B cell (primary cell): ENCODE measurements around the gene CTIF. TPM values are rescaled to one million over a fixed set of nuclear protein-coding genes. Genes with fewer than 3 reads are reported as not detected.

ENCODE experiments used
- ATAC-seq: fragments of 200-7000 bp; cut with Tn5 transposase; one replicate; pipeline ENCODE4 v1.10.0; 2021; ENCODE audit warnings: low read depth, mild to moderate bottlenecking, moderate number of reproducible peaks, moderate library complexity
- CTCF ChIA-PET: fragments of 350-600 bp; sonication (Branson Sonifier 250); formaldehyde crosslinking; loops from one replicate; lab custom pipeline; 2021; ENCODE audit warnings: antibody characterized with exemption, inconsistent platforms; lab: Charles Lee
- POLR2A ChIA-PET: fragments of 350-600 bp; sonication (Branson Sonifier 250); formaldehyde crosslinking; loops from one replicate; lab custom pipeline; 2021; ENCODE audit warnings: antibody characterized with exemption; lab: Charles Lee
- DNase-seq: peaks from one replicate; pipeline ENCODE4 v3.0.0; 2013
- H2AFZ ChIP-seq: 2 replicates; pipeline ENCODE4 v1.6.1; 2012; ENCODE audit warnings: mild to moderate bottlenecking, low read depth, low read length; ENCODE audit not compliant: insufficient read depth, poor library complexity, severe bottlenecking
- H3K27ac ChIP-seq, 2 donors: 1 replicate in 1 of 2; 2 replicates in 1 of 2; pipeline ENCODE4 v1.5.1; 2012 to 2013; ENCODE audit warnings: low read length in 2 of 2, mild to moderate bottlenecking in 2 of 2, moderate library complexity in 1 of 2
- H3K27me3 ChIP-seq, 4 experiments: fragments of 200-600 bp in 1 of 4; sonication (generic) in 1 of 4; replicated peaks in 1 of 4; 1 replicate in 2 of 4; 2 replicates in 2 of 4; pipeline versions ENCODE4 v1.6.1 to v1.7.0; 2013 to 2016; ENCODE audit warnings: low read length in 3 of 4, mild to moderate bottlenecking in 2 of 4, mixed read lengths in 1 of 4, moderate library complexity in 1 of 4; ENCODE audit not compliant: insufficient read depth in 4 of 4, control insufficient read depth in 3 of 4; ENCODE audit errors: control extremely low read depth in 1 of 4
- H3K36me3 ChIP-seq, 2 experiments: replicated peaks in 1 of 2; 1 replicate in 1 of 2; 2 replicates in 1 of 2; pipeline versions ENCODE4 v1.6.1 to v1.7.1; 2013; ENCODE audit warnings: low read length in 1 of 2; ENCODE audit not compliant: insufficient read depth in 2 of 2, control insufficient read depth in 1 of 2; ENCODE audit errors: control extremely low read depth in 1 of 2, extremely low read depth in 1 of 2
- H3K4me1 ChIP-seq, 2 donors: fragments of 200-600 bp in 1 of 2; sonication (generic) in 1 of 2; 1 replicate in 1 of 2; 2 replicates in 1 of 2; pipeline versions ENCODE4 v1.5.1 to v1.6.1; 2013 to 2017; ENCODE audit warnings: low read length in 2 of 2; ENCODE audit not compliant: control insufficient read depth in 2 of 2, insufficient read depth in 2 of 2
- H3K4me2 ChIP-seq: replicated peaks from 2 replicates; pipeline ENCODE3; 2012; ENCODE audit warnings: mild to moderate bottlenecking, low read depth, low read length; ENCODE audit not compliant: poor library complexity, severe bottlenecking
- H3K4me3 ChIP-seq, 5 experiments: fragments of 200-600 bp in 1 of 5; sonication (generic) in 1 of 5; 1 replicate in 3 of 5; 2 replicates in 2 of 5; pipeline versions ENCODE4 v1.5.1 to v1.7.0; 2011 to 2016; ENCODE audit warnings: low read length in 4 of 5, mild to moderate bottlenecking in 4 of 5, low read depth in 2 of 5, control low read depth in 1 of 5, moderate library complexity in 1 of 5; ENCODE audit not compliant: insufficient read depth in 1 of 5; ENCODE audit errors: control extremely low read depth in 1 of 5, extremely low read depth in 1 of 5
- H3K79me2 ChIP-seq: fragments of 200-600 bp; sonication (generic); one replicate; pipeline ENCODE4 v1.6.0; 2016; ENCODE audit warnings: low read length; ENCODE audit not compliant: control insufficient read depth, insufficient read depth
- H3K9ac ChIP-seq: fragments of 200-600 bp; sonication (generic); 2 replicates; pipeline ENCODE4 v1.6.1; 2017; ENCODE audit warnings: mild to moderate bottlenecking, low read length, moderate library complexity
- H3K9me3 ChIP-seq, 3 donors: one replicate each; pipeline versions ENCODE4 v1.6.1 to v1.7.1; 2013; ENCODE audit warnings: low read length in 2 of 3; ENCODE audit not compliant: control insufficient read depth in 2 of 3, insufficient read depth in 1 of 3; ENCODE audit errors: control extremely low read depth in 1 of 3
- H4K20me1 ChIP-seq: 2 replicates; pipeline ENCODE4 v1.6.0; 2012; ENCODE audit warnings: mild to moderate bottlenecking, low read length; ENCODE audit not compliant: insufficient read depth, control insufficient read depth, poor library complexity, severe bottlenecking
- H3K27ac Mint-ChIP-seq: one replicate; pipeline ENCODE4 v1.8.0; 2021; ENCODE audit warnings: mixed read lengths
- H3K27me3 Mint-ChIP-seq: one replicate; pipeline ENCODE4 v1.8.0; 2021; ENCODE audit warnings: mixed read lengths
- H3K4me1 Mint-ChIP-seq: one replicate; pipeline ENCODE4 v1.8.0; 2021; ENCODE audit warnings: mixed read lengths
- H3K4me3 Mint-ChIP-seq: one replicate; pipeline ENCODE4 v1.8.0; 2021; ENCODE audit warnings: mixed read lengths
- H3K9me3 Mint-ChIP-seq: one replicate; pipeline ENCODE4 v1.8.0; 2022; ENCODE audit warnings: mixed read lengths; ENCODE audit not compliant: insufficient read depth
- CTCF ChIP-seq: fragments of 200-600 bp; IDR thresholded peaks from one replicate; pipeline ENCODE4 v1.8.0; 2022; ENCODE audit warnings: antibody characterized with exemption, mild to moderate bottlenecking
- EZH2 ChIP-seq: IDR thresholded peaks from 2 replicates; pipeline ENCODE4 v1.6.1; 2012; ENCODE audit warnings: borderline replicate concordance, low read depth, mild to moderate bottlenecking, moderate library complexity, low read length; ENCODE audit not compliant: insufficient read depth, poor library complexity, severe bottlenecking
- WGBS: methylation state at CpG from one replicate; pipeline ENCODE4 v1.1.5; 2013; ENCODE audit warnings: missing lambda C conversion rate; ENCODE audit not compliant: insufficient coverage; 5-methylcytosine and 5-hydroxymethylcytosine counted together
- intact Hi-C: fragments of 100-400 bp; cut with micrococcal nuclease; formaldehyde crosslinking; loops from one replicate; pipeline ENCODE4 v1.10.0; 2022
- polyA plus RNA-seq: library from polyadenylated mRNA; depleted of rRNA; stranded (reverse); fragments of >200 nt; gene quantifications from 2 replicates; pipeline ENCODE4 v1.2.3, GENCODE V29; 2012
- total RNA-seq, 2 donors: library from RNA; stranded (reverse); fragments of 120-200 nt in 1 of 2; gene quantifications; 1 replicate in 1 of 2; 2 replicates in 1 of 2; pipeline versions ENCODE4 v1.2.3 to v1.2.4, GENCODE V29; 2013 to 2022

CTIF gene
- total and polyA plus RNA-seq, 2 donors (not counting 1 experiment from before 2014, with no cell fraction given) = 3.6 to 16.2 TPM

- H3K9ac ChIP-seq = no peak overlapping the region
- WGBS = 88% methylated on average over 3 of the region's 4 CpGs
- H3K79me2 ChIP-seq = no peaks in the 10 kb centered on the region
- H3K4me3 ChIP-seq = no peak overlapping the region
- H3K27ac ChIP-seq = no peak overlapping the region
- CTCF ChIA-PET = no interaction called here
- H3K4me1 Mint-ChIP-seq = no peaks in the 10 kb centered on the region
- no peak overlapping the region for H3K27ac Mint-ChIP-seq
- H3K9me3 ChIP-seq = peaks cover 0 to 7% (median 0%) of the 10 kb centered on the region in 3 donors
- no peaks in the 10 kb centered on the region for H3K4me1 ChIP-seq
- no peaks in the 10 kb centered on the region for H4K20me1 ChIP-seq
- TF ChIP-seq EZH2 (no peak), CTCF (no peak)
- H2AFZ ChIP-seq = no peak overlapping the region
- intact Hi-C loops = no loop called here
- no peaks in the 10 kb centered on the region for H3K27me3 Mint-ChIP-seq
- POLR2A ChIA-PET = no interaction called here
- no peak for ATAC-seq
- no peaks in the 10 kb centered on the region for H3K9me3 Mint-ChIP-seq
- no peaks in the 10 kb centered on the region for H3K36me3 ChIP-seq
- no peak overlapping the region for H3K4me2 ChIP-seq
- H3K4me3 Mint-ChIP-seq = no peak overlapping the region
- no peak for DNase-seq
- H3K27me3 ChIP-seq = no peaks in the 10 kb centered on the region
Observed at GRCh38 chr18:48766026-48766425, 227.2 kb downstream of the CTIF start.

GRCh38 chr18:48766487-48766886 is 227.7 kb downstream of the CTIF start:
- H3K27me3 ChIP-seq = no peaks in the 10 kb centered on the region
- ChIA-PET CTCF (no interaction called here), POLR2A (no interaction called here)
- H4K20me1 ChIP-seq = no peaks in the 10 kb centered on the region
- 99% methylated on average over 10 of the region's 10 CpGs for WGBS
- no peaks in the 10 kb centered on the region for H3K9me3 Mint-ChIP-seq
- no peaks in the 10 kb centered on the region for H3K36me3 ChIP-seq
- intact Hi-C loops = no loop called here
- H3K27ac ChIP-seq = no peak overlapping the region
- H3K27ac Mint-ChIP-seq = no peak overlapping the region
- no peak overlapping the region for H2AFZ ChIP-seq
- peaks cover 0 to 4% (median 0%) of the 10 kb centered on the region in 3 donors for H3K9me3 ChIP-seq
- no peaks in the 10 kb centered on the region for H3K4me1 ChIP-seq
- H3K79me2 ChIP-seq = no peaks in the 10 kb centered on the region
- no peaks in the 10 kb centered on the region for H3K4me1 Mint-ChIP-seq
- H3K4me3 Mint-ChIP-seq = no peak overlapping the region
- TF ChIP-seq EZH2 (no peak), CTCF (no peak)
- DNase-seq = no peak
- no peak overlapping the region for H3K4me2 ChIP-seq
- H3K9ac ChIP-seq = no peak overlapping the region
- no peak for ATAC-seq
- H3K4me3 ChIP-seq = no peak overlapping the region
- H3K27me3 Mint-ChIP-seq = no peaks in the 10 kb centered on the region
